Stimulated activated CD4-positive, alpha-beta T cell treated with anti-CD3 and anti-CD28 coated beads, Interleukin-2, amount 100 ng/mL, for 4 hours (primary cell): ENCODE results near the gene PCDHGC5.

Source experiments
- DNase-seq: peaks from one replicate; pipeline ENCODE4 v3.0.0-alpha.2; 2020; ENCODE audit warnings: low read depth

Gene PCDHGC5

GRCh38 chr5:141529873-141530272, 41.0 kb downstream of the PCDHGC5 start:
- DNase-seq: no peak

- no peak for DNase-seq
Measured at GRCh38 chr5:141532726-141533125, 43.8 kb downstream of the PCDHGC5 start.

GRCh38 chr5:141533897-141534296, 45.0 kb downstream of the PCDHGC5 start:
- DNase-seq: no peak

- DNase-seq: no peak
Measured at GRCh38 chr5:141534492-141535213, 45.8 kb downstream of the PCDHGC5 start.
